ENCODE measurements around the gene TAF13.

GRCh38 chr1:109083501-109083900 lies 7.7 kb upstream of the TAF13 start:
- TF ChIP-seq CTCF (IDR thresholded peaks at IDR 0.05; ENCODE audit: insufficient read depth, low read depth, low read length) = no peak
- no peak for TF ChIP-seq EZH2 (IDR thresholded peaks at IDR 0.05; ENCODE audit: insufficient read depth, low read length)
